Placental epithelial cell (primary cell): ENCODE measurements around the gene CCDC117. TPM values are rescaled to one million over a fixed set of nuclear protein-coding genes. Genes with fewer than 3 reads are reported as not detected.

Source experiments
- small RNA-seq: library from RNA; depleted of rRNA; stranded (forward); fragments of <200 nt; gene quantifications from one replicate; pipeline ENCODE3, GENCODE V24; 2012
- total RNA-seq: library from RNA; depleted of rRNA; stranded (reverse); fragments of >200 nt; gene quantifications from 2 replicates; pipeline ENCODE4 v1.2.3, GENCODE V29; 2012

The CCDC117 gene
- 20.4 and 31.4 TPM in 2 replicates for total RNA-seq

GRCh38 chr22:28772633-28773460 is at the start of gene CCDC117:
CCDC117 (plus strand) TSS chr22:28772695; CDS start chr22:28772850, 155 bp downstream.

GRCh38 chr22:28741785-28742561 is 30.5 kb upstream of the CCDC117 start, which contains the start of the genes CHEK2 and HSCB:
CHEK2 (minus strand) TSS chr22:28741820; CDS start chr22:28734721, 7,099 bp downstream.
HSCB (plus strand) TSS chr22:28742039; CDS start chr22:28742096, 57 bp downstream.

GRCh38 chr22:28800308-28801041 is 28.0 kb downstream of the CCDC117 start, which contains the start of gene XBP1:
XBP1 (minus strand) TSS chr22:28800569.

Small RNAs within 50 kb of the gene (small RNA-seq; reads per million reads assigned to genes)
- gene Z93930.1, result not detected

Other genes starting within 250 kb of the CCDC117 start
- gene TTC28, start 92.9 kb upstream of the CCDC117 start, total RNA-seq, result 13.3 and 17.8 TPM in 2 replicates
- gene CHEK2, start 30.9 kb upstream of the CCDC117 start, total RNA-seq, result 6.1 and 10.6 TPM in 2 replicates
- 10.2 and 10.7 TPM in 2 replicates for gene HSCB, start 30.7 kb upstream of the CCDC117 start, total RNA-seq
- gene XBP1, start 27.9 kb downstream of the CCDC117 start, total RNA-seq, result 167 and 303 TPM in 2 replicates
- gene ZNRF3, start 110.9 kb downstream of the CCDC117 start, total RNA-seq, result 4.7 and 5.9 TPM in 2 replicates